ENCODE data around the gene ACACA. TPM values are rescaled to one million over a fixed set of nuclear protein-coding genes. Genes with fewer than 3 reads are reported as not detected.
A peak's percentile ranks its signal among the peaks of the same experiment; 100 is the strongest.

ACACA gene
- total and polyA plus RNA-seq, 9 of the 15 experiments (the other 6 are each of a cell fraction or from before 2014, with no cell fraction given), result 35.9 to 135 (median 88.4) TPM

GRCh38 chr17:37067555-37068111 is 339.0 kb downstream of the ACACA start (continued):
- TF ChIP-seq SMC3 (conservative IDR thresholded peaks at IDR 0.05; ENCODE audit: insufficient read depth, low read depth, low read length) (no peak), ZNF133 (CRISPR knock-in tag; IDR thresholded peaks at IDR 0.05) (no peak), PREB (CRISPR knock-in tag; IDR thresholded peaks at IDR 0.05) (no peak), ZNF143 (CRISPR knock-in tag; IDR thresholded peaks at IDR 0.05) (no peak), KDM4B (IDR thresholded peaks at IDR 0.05; ENCODE audit: borderline replicate concordance in 2 of 2, low read depth in 1 of 2) (no peak), GABPB1 (CRISPR knock-in tag; IDR thresholded peaks at IDR 0.05) (no peak), NFRKB (IDR thresholded peaks at IDR 0.05; ENCODE audit: low read depth) (no peak), ZFP30 (CRISPR knock-in tag; IDR thresholded peaks at IDR 0.05; ENCODE audit: borderline replicate concordance) (no peak), HBP1 (CRISPR knock-in tag; IDR thresholded peaks at IDR 0.05) (no peak), ZNF644 (tag; IDR thresholded peaks at IDR 0.05; ENCODE audit: low read depth) (no peak), HMG20B (CRISPR knock-in tag; IDR thresholded peaks at IDR 0.05) (no peak), CBFA2T3 (IDR thresholded peaks at IDR 0.05) (peak; percentile 43), RBM17 (IDR thresholded peaks at IDR 0.05; ENCODE audit: borderline replicate concordance, low read depth, low read length) (no peak), RHOXF2B (CRISPR knock-in tag; conservative IDR thresholded peaks at IDR 0.05) (no peak), SREBF2 (CRISPR knock-in tag; IDR thresholded peaks at IDR 0.05) (no peak), ZNF354B (CRISPR knock-in tag; IDR thresholded peaks at IDR 0.05) (no peak), SMAD4 (CRISPR knock-in tag; conservative IDR thresholded peaks at IDR 0.05) (0 out of 2 replicates have a peak, but pooled peaks have one; percentile 35), SPI1 (IDR thresholded peaks at IDR 0.05; ENCODE audit: borderline replicate concordance, low read depth, low read length) (no peak), ARID3B (CRISPR knock-in tag; IDR thresholded peaks at IDR 0.05; ENCODE audit: borderline replicate concordance) (no peak), GTF2F1 (IDR thresholded peaks at IDR 0.05; ENCODE audit: low read depth, low read length) (no peak), NFIC (IDR thresholded peaks at IDR 0.05) (peak; percentile 85), MNT (conservative IDR thresholded peaks at IDR 0.05) (no peak; a peak in 1 of 4 replicates), ZNF12 (CRISPR knock-in tag; IDR thresholded peaks at IDR 0.05) (no peak), PYGO2 (tag; IDR thresholded peaks at IDR 0.05) (no peak), RFX5 (IDR thresholded peaks at IDR 0.05; ENCODE audit: low read depth, low read length) (no peak)

Data from K562 (cell line).